GM20431 (cell line): ENCODE measurements around the gene RNF41.

Source experiments
- in situ Hi-C: fragments of 300-500 bp; cut with MseI, MboI; formaldehyde crosslinking; loops from one replicate; pipeline ENCODE4 v1.15.0; 2020; ENCODE audit warnings: low sequenced_read_pairs; ENCODE audit not compliant: unreplicated experiment

The RNF41 gene

GRCh38 chr12:56247923-56248322 lies 26.2 kb upstream of the RNF41 start:
- in situ Hi-C loops: no loop called here

- in situ Hi-C loops: no loop called here
These were observed 22.8 kb upstream of the RNF41 start for GRCh38 chr12:56244494-56244893.

- in situ Hi-C loops: no loop called here
These were observed 22.0 kb upstream of the RNF41 start for GRCh38 chr12:56243731-56244181.

DNA sequence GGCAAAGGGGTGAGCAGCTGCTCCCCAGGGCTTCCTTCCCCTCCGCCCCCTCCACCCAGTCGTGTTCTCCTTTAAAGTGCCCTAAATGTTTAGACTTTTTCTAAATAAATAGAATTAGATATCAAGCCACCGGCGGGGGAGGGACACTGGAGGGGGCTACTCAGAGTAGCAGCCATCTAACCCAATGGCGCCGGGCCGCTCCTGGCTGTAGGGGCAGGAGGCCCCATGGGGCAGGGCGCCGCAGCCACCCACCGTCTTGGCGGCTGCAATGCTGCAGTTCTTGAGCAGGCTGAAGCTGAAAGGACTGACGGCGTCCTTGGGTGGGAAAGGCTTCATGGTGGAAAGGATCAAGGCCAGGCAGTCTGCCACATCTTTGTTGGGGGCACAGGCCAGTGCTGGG lies 21.3 kb upstream of the RNF41 start:
- in situ Hi-C loops: no loop called here

DNA sequence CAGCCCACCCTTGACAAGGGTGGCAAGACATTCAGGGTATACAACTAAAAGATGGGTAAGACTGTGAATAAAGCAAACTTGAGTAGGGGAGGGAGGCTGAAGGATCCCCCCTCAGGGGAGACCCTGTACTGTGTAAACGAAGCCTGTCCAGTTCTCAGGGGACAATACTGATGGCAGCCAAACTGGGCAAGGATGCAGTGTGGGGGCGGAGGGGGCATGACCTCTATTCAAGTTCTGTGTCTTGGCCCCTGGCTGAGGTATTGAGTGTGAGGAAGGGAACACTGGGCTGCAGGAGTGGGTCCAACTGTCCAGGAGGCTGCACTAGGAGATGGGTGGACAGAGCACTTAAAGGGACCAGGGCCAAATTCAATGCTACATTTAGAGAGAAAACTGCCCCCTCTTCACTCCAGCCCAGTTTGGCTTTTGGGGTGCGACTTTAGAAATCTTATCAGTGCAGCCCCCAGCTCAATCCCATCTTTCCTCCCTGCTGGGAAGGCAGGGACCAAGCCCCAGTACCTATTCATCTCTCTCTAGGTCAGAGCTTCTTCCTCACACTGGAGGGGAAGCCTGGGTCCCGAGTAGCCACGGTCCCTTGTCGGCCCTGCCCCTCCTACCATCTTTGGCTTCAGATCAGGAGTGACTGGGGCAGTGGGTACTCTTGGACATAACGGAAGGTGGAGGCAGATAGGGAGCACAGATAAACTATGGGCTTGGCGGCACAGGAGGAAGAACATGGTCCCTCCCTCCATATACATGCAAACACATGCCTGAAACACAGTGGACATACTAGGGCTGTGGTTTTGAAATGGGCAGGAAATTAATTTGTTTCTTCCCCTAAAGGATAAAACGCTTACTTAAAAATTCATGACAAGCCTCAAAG lies 19.9 kb upstream of the RNF41 start:
- in situ Hi-C loops: no loop called here

DNA sequence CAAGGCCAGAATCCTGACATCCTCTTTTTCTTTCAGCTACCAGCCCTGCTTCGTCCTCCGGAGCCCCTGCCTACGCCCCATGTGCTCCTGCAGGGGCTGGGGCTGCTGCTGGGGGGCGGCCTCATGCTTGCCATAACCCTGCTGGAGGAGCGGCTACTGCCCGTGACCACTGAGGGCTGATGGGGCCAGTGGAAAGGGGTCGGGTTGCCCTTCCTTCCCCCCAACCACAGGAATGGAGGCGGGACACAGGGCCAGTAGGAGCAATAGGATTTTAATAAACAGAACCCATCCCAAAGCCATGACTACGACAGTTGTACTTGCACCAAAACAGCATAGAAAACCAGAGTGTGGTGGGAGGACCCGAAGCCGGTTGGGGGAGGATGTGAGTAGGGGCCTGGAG lies 15.8 kb upstream of the RNF41 start:
- in situ Hi-C loops: no loop called here

DNA sequence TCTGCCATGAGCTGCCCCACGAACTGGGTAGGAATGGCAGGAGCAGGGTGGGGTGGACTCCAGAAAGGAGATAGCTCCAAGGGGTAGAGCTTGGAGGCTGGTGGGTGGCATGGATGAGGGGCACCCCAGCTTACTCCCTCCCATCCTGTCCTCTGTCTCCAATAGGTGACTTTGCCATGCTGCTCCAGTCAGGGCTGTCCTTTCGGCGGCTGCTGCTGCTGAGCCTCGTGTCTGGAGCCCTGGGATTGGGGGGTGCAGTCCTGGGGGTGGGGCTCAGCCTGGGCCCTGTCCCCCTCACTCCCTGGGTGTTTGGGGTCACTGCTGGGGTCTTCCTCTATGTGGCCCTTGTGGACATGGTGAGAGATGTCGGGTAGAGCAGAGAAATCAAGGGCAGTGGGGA lies 15.3 kb upstream of the RNF41 start:
- in situ Hi-C loops: no loop called here

- in situ Hi-C loops: no loop called here
These were observed 14.4 kb upstream of the RNF41 start for GRCh38 chr12:56236091-56236490.

DNA sequence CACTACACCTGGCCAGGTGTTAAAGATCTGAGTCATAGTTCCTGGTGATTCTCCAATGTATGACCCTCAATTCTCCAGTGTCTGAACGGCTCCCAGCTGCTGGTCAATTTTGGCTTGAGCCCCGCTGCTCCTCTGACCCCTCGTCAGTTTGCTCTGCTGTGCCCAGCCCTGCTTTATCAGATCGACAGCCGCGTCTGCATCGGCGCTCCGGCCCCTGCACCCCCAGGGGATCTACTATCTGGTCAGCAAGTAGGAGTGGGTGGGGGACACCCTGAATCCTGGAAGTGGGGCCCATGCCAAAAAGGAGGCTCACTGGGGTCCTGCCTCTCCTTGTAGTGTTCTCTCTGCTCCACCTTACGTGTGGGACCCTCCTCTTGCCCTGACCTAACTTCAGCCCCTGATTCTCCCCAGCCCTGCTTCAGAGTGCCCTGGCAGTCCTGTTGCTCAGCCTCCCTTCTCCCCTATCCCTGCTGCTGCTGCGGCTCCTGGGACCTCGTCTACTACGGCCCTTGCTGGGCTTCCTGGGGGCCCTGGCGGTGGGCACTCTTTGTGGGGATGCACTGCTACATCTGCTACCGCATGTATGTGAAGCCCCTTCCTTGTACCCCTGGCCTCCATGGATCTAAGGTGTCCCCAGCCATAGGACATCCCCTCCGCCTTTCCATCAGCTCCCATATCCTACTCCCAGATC lies 13.2 kb upstream of the RNF41 start:
- in situ Hi-C loops: no loop called here

- in situ Hi-C loops: no loop called here
These were observed 9.5 kb upstream of the RNF41 start for GRCh38 chr12:56231184-56231582.

GRCh38 chr12:56230432-56231183 lies 8.9 kb upstream of the RNF41 start:
- in situ Hi-C loops: no loop called here

- in situ Hi-C loops: no loop called here
These were observed 8.3 kb upstream of the RNF41 start, which contains the start of gene SLC39A5 for GRCh38 chr12:56229916-56230431. SLC39A5 (plus strand) TSS chr12:56230051; CDS start chr12:56231275, 1,224 bp downstream.

GRCh38 chr12:56229082-56229481 lies 7.4 kb upstream of the RNF41 start:
- in situ Hi-C loops: no loop called here

GRCh38 chr12:56224954-56225353 lies 3.2 kb upstream of the RNF41 start:
- in situ Hi-C loops: no loop called here

- in situ Hi-C loops: no loop called here
These were observed 2.5 kb upstream of the RNF41 start, which contains the start of gene NABP2 for GRCh38 chr12:56224102-56224701. NABP2 (plus strand) TSS chr12:56224342; CDS start chr12:56224857, 515 bp downstream.

DNA sequence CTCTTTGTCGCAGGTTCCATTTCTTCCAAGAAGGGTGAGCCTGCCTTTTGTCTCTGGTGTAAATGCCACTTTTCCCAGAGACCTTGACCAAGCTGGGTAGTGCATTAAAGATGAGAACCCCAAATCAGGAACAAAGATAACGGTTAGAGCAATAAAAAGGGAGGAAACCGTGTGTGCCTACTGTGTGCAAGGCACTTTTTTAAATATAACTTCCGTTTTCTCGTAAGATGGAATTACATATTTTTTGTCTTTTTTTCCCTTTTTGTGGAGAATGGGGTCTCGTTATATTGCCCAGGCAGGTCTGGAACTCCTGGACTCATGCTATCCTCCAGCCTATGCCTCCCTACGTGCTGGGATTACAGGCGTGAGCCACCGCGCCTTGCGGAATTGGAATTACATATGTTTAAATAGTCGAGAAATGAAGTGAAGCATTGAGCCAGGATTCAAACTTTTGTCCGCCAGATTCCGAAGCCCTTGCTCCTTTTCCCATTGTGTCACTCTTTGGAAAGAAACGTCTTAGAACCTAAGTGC lies 1.9 kb upstream of the RNF41 start:
- in situ Hi-C loops: no loop called here

DNA sequence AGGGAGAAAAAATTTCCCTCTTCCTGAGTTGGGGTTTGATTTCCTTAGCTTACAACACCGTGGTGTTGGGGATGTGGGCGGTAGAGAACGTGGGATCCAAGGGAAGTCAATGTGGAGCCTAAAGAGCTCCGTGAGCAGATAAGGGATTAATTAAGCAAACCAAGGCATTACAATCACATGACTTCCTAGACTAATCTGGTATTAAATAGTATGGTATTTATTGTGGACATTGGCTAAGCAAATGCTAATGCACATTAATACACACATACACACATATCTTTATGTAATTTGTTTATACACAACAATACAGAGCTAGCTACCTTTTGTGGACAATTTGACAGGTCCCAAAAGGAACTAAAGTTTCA lies 791 bp upstream of the RNF41 start:
- in situ Hi-C loops: no loop called here

DNA sequence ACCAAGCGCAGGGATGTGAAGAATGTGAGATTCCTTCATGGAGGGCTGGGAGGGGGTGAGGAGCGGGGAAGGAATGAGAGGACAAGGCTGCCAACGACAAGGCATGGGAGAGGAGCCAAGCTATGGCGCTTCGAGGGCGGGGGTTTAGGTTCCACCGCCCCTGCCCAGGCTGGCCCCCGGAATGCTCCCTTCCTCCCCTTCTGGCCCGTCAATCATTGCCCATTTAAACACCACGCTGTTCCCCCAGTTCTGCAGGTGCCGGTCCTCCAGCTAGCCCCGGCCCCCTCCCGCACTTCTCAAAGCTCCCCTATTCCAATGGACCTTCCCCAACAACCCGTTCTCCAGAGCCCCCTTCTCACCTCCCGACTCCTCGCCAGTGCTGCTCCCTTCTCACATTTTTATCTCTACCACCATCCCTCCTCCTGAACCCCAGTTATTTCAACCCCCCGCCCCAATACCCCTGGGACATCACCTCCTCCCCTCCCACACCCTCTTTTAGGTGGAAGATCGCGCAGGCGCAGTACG lies 428 bp downstream of the RNF41 start:
- in situ Hi-C loops: no loop called here

- in situ Hi-C loops: no loop called here
These were observed 1.0 kb downstream of the RNF41 start for GRCh38 chr12:56220611-56221231.
